ENCODE measurements around the gene CD93.

Gene CD93

DNA sequence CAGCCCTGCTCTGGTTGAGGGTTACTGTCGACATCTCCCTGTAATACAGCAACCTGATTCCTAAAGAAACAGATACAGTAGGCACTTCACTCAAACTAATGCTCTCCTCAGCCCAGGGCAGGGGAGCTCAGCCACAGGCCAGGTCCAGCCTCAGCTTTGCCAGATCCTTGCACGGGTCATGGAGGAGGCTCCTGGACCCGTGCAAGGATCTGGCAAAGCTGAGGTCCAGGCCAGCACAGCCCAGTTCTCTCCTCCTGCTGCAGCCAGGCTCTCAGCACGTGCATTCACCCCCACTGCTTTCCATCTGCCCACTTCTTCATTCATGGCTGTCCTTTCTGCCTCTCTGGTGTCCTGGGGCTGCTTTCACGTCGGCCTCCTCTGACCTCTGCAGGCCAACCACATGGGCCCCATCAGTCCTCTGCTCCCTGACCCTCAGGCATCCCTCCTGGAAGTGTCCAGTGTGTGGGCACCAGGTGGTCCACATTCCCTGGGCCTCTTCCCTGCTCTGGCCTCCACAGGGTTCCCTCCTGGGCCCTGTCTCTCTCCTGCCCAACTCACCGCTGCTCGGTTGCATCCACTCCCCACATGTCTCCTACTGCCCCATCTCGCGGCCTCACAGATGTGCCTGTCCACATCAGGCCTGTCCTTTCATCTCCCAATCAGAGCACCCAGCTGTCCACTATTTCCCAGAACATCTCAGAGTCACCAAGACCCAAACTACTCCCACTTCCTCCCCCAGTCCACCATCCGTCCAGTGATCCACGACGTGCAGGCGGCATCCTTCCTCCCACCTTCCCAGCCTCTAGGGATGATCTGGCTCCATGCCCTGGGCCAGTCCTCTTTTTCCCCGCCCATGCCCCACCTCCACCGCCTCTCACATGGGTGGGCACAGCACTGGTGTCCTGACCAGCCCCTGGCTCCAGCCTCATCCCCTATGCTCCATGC is 11.8 kb upstream of the CD93 start:
- no peak for DNase-seq

GRCh38 chr20:23096986-23097520 is 10.9 kb upstream of the CD93 start:
- DNase-seq, result no peak

DNA sequence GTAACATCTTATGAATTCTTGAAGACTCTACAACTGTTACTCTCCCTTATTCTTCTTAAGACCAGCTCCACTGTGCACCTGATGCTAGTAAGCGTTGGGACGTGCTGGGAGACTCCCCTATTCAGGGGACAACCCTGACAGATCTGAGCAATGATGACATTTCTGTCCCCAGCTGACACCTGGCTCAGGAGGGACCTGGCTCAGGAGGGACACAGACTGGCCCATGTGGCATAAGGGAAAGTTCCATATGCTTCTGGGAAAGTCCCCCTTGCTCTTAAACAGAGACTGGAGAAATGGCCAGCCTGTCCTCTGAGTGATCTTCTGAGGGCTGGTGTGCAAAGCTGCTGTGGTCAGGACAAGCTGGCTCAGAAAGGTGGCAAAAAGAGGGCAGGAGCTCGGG is 10.0 kb upstream of the CD93 start:
- DNase-seq, result no peak

DNA sequence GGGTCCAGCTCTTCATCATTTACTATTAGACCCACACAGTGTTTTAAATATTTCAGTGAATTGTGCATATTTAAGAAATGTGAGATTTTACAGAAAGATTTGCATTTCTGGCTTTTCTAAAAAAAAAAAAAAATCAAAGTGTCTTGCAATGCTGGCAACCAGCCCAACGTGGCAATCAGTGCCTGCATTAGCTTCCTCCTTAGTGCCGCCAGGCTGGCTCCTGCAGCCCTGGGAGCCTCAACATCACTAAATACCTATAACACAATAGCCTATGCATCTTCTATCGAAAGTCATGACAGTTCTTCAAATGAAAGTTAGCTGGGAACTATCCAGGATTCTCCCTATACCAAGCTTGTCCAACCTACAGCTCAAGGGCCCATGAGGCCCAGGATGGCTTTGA is 9.4 kb upstream of the CD93 start:
- no peak for DNase-seq

GRCh38 chr20:23094927-23095326 is 8.8 kb upstream of the CD93 start:
- DNase-seq, result no peak

DNA sequence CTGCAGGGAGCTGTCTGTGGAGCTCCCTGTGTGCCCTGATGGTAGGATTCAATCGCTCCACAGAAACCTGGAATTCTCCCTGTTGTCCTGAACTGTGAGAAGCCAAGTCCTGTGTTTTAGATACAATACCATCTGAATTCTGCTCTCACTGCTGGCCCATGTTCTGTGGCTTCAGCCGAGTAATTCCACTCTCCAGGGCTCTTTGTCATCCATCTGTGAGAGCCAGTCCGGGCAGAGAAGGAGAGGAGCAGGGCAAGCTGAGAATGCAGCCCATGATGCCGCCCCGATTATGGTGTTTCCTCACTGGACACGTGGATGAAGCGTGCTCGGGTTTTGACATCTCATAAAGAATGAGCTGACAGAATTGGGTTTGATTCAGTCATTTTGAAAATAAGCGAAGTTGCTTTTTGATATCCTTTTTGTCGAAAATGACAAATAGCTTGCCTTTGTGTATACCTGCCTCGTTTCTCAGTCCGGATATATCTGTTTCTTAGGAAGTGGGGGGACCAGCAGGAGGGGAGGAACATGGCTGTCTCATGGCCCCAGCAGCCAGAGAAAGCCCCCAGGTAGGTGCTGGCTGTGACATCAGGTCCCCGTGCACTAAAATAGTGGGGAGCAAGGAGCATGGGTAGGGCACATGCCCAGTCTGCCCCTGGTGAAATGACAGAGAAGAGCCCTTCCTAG is 8.2 kb upstream of the CD93 start:
- DNase-seq, result no peak

- DNase-seq, result no peak
Observed at GRCh38 chr20:23093613-23094012, 7.5 kb upstream of the CD93 start.

DNA sequence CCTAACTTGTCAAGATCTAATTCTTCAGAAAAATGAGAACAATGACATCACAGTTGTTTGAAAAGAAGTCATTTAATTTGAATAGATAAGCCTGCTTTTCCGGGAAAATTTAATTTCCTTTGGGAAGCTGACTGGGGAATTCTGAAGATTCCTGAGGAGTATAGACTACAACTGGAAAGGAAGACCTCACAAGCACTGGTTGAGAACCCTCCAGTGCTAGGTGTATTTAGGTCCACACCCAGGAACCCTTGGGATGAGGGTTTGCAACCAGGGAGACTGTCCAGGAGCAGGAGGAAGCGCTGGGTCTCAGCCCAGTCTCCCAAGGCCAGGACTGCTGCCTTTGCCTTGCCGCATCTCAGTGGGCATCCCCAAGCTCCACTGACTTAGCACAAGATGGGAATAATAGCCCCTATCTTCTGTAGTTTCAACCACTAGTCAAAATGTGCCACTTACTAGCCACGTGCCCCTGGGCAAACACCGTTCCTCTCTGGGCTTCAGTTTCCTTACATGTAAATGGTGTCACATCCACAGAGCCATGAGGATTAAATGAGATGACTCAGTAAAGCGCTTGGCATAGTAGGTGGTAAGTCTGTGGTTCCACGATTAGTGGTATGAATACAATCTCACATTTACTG is 6.9 kb upstream of the CD93 start:
- DNase-seq, result no peak

DNA sequence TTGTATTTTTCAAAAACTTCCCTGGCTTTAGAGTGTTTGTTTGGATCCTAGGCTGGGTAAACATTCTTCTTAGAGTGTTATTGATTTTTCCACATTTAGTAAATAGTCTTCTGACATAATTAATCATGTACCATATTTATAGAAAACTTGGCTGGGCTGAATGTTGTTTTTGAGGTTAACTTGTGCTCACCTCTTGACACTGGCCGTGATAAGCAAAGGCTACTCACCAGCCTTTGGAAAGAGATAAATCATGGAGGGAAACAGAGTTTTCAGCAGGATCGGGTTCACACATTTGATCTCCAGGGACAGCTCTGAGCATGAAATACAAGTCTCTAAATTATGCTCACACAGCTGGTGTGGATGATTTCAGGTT is 6.2 kb upstream of the CD93 start:
- DNase-seq, result no peak

DNA sequence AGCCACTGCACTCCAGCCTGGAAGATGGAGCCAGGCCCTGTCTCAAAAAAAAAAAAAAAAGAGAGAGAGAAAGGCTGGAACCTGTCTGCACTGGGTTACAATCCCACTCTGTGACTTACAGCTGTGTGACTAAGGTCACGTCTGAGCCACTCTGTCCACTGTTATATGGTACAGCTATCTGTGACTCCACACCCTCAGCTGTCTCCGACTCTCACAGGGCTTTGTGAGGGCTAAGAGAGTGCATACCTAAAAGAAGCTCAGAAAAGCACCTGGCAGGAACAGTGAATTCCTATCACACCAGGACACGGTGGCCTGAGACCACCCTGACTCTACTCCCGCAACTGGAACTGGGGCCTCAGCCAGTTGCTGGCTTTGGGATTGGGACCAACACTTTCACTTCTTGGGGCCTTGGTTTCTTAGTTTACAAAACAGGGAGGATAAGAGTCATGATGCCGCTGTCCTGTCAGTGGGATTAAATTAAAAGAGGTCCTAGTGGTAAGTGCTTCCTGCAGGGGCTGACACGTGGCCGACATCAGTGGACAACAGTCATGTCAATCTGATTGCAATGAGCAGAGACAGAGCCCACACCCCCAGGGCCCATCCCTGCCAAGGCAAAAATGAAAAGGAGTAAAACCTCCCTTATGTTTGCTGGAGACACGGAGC is 5.7 kb upstream of the CD93 start:
- DNase-seq, result no peak

GRCh38 chr20:23090878-23091277 is 4.8 kb upstream of the CD93 start:
- DNase-seq, result no peak

- DNase-seq, result no peak
Observed at GRCh38 chr20:23090147-23090546, 4.0 kb upstream of the CD93 start.

GRCh38 chr20:23088866-23089265 is 2.7 kb upstream of the CD93 start:
- DNase-seq, result no peak

- DNase-seq, result no peak
Observed at GRCh38 chr20:23087587-23088251, 1.6 kb upstream of the CD93 start.

- DNase-seq, result peak; percentile 55
Observed at GRCh38 chr20:23086931-23087411, 847 bp upstream of the CD93 start.

- DNase-seq, result no peak
Observed at GRCh38 chr20:23085436-23086055, 578 bp downstream of the CD93 start.

- no peak for DNase-seq
Observed at GRCh38 chr20:23084845-23085365, 1.2 kb downstream of the CD93 start.

DNA sequence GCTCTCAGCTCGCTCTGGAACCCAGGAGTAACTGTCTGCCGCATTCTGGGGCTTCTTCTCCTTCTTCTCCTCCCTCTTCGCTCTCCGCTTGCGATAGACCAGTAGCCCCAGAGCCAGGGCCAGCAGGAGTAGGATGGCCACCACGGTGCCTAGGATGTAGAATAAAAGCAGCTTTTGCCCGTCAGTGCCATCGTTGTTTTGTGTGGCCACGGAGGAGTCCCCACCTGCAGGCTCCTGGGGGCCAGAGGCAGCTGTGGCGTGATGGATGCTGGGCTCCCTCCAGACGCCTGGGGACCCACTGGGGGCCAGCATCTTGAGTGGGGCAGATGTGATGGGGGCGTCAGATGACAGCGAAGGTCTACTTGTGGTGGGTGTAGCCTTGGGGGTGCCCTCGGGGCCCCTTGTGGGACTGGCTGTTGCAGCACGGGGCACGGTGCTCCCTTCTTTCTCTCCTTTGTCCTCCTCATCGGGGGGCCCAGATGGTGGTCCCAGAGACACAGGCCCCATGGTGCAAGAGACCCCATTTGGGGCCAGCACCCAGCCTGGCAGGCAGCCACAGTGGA is 1.8 kb downstream of the CD93 start:
- DNase-seq, result no peak

DNA sequence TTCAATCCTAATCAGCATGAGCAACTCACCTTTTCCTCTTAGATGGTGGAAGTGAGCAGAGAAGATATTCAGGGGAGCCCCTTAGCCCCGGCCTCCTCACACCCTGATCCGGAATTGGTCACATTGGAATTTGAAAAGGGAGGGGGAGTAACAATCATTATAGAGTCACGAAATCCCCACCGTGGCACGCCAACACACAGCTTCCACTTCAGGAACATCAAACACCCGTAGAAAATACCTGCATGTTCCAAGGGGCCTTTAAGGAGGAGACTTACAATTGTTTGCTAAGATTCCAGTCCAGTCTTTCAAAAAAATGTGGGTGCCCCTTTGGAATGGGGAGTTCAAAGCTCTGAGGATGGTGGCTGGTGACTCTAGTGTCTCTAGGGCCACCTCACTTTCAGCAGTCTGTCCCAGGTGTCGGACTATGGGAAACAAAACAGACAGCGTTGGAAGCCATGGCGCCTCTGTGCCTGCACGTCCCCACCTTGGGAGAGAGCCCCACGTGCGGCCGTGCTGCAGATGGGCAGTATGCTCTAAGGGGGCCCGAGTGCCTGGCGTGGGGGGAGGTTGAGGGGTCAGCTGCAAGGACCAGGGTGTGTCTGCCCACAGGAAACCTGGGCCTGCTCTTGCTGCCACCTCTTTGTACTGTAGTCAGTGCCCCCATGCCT is 2.4 kb downstream of the CD93 start:
- DNase-seq, result no peak

GRCh38 chr20:23082846-23083552 is 3.1 kb downstream of the CD93 start:
- no peak for DNase-seq
